ENCODE measurements around the gene GAS7. TPM values are rescaled to one million over a fixed set of nuclear protein-coding genes. Genes with fewer than 3 reads are reported as not detected.

GAS7 gene
- total and polyA plus RNA-seq, 10 of the 15 experiments (the other 5 are each of a cell fraction or from before 2014, with no cell fraction given), result 2.3 to 53.4 (median 24.0) TPM

- Histone ChIP-seq H2AFZ (ENCODE audit: control insufficient read depth, low read depth, low read length) (no peak overlapping the region), H3K27ac (ENCODE audit: control insufficient read depth, insufficient read depth) (no peak overlapping the region), H3K4me1 (ENCODE audit: control insufficient read depth, insufficient read depth, low read length) (peaks cover 28% of the 10 kb centered on the region), H3K27me3 (replicated peaks in 1 of 2; ENCODE audit: control insufficient read depth in 2 of 2, insufficient read depth in 2 of 2, low read length in 1 of 2) (no peaks in the 10 kb centered on the region), H3K4me2 (ENCODE audit: control insufficient read depth, insufficient read depth) (no peak overlapping the region), H3K9ac (ENCODE audit: control insufficient read depth, insufficient read depth, low read length) (no peak overlapping the region), H4K20me1 (ENCODE audit: control insufficient read depth, insufficient read depth) (no peaks in the 10 kb centered on the region), H3K9me3 (replicated peaks; ENCODE audit: control insufficient read depth, insufficient read depth, low read length) (no peaks in the 10 kb centered on the region), H3K4me3 (no peak overlapping the region), H3K79me2 (ENCODE audit: control insufficient read depth, insufficient read depth, low read length) (no peaks in the 10 kb centered on the region), H3K36me3 (ENCODE audit: control insufficient read depth in 2 of 2, insufficient read depth in 2 of 2, low read length in 1 of 2) (no peaks in the 10 kb centered on the region)
- DNase-seq (ENCODE audit: low read depth, low spot score), result no peak
- WGBS (ENCODE audit: insufficient coverage, insufficient replicate concordance, low lambda C conversion rate, missing lambda C conversion rate), result 67% methylated on average over 2 of the region's 2 CpGs
- ChIA-PET SMC1A (ENCODE audit: uncharacterized antibody, unreplicated experiment) (no interaction called here), CTCF (no interaction called here), RAD21 (ENCODE audit: unreplicated experiment) (interaction anchor here (0.6 kb wide), 1 partner anchor 496 kb away, joined by 4 read pairs; no protein-coding TSS in a partner anchor), POLR2A (no interaction called here)
- intact Hi-C loops (cut with micrococcal nuclease; ENCODE audit: unreplicated experiment) (no loop called here), in situ Hi-C loops (cut with MboI) (no loop called here)
- TF ChIP-seq SPI1 (IDR thresholded peaks at IDR 0.05; ENCODE audit: borderline replicate concordance, insufficient read depth, low read depth, low read length) (no peak), BCL3 (IDR thresholded peaks at IDR 0.05; ENCODE audit: borderline replicate concordance, insufficient read depth, low read depth, low read length, poor library complexity, severe bottlenecking) (no peak), STAT3 (IDR thresholded peaks at IDR 0.05; ENCODE audit: low read depth, low read length) (no peak)
- FAIRE-seq, result no peak
- no peak for ATAC-seq
- BruUV-seq (replicated peaks), result no TSS peak
Observed at GRCh38 chr17:10123093-10123492, 75.3 kb downstream of the GAS7 start.

GRCh38 chr17:10121971-10122707, 76.3 kb downstream of the GAS7 start:
- ATAC-seq, result peak; percentile 55
- Histone ChIP-seq H4K20me1 (ENCODE audit: control insufficient read depth, insufficient read depth) (no peaks in the 10 kb centered on the region), H3K9ac (ENCODE audit: control insufficient read depth, insufficient read depth, low read length) (no peak overlapping the region), H3K27me3 (replicated peaks in 1 of 2; ENCODE audit: control insufficient read depth in 2 of 2, insufficient read depth in 2 of 2, low read length in 1 of 2) (no peaks in the 10 kb centered on the region), H3K79me2 (ENCODE audit: control insufficient read depth, insufficient read depth, low read length) (no peaks in the 10 kb centered on the region), H2AFZ (ENCODE audit: control insufficient read depth, low read depth, low read length) (peak overlapping the region; percentile 11; the same call in 1 of the 2 replicates), H3K36me3 (ENCODE audit: control insufficient read depth in 2 of 2, insufficient read depth in 2 of 2, low read length in 1 of 2) (no peaks in the 10 kb centered on the region), H3K27ac (ENCODE audit: control insufficient read depth, insufficient read depth) (no peak overlapping the region), H3K4me3 (no peak overlapping the region), H3K9me3 (replicated peaks; ENCODE audit: control insufficient read depth, insufficient read depth, low read length) (no peaks in the 10 kb centered on the region), H3K4me1 (ENCODE audit: control insufficient read depth, insufficient read depth, low read length) (peaks cover 34% of the 10 kb centered on the region), H3K4me2 (ENCODE audit: control insufficient read depth, insufficient read depth) (no peak overlapping the region; the same call in 1 of the 2 replicates)
- FAIRE-seq, result no peak
- CTCF ChIA-PET, result no interaction called here
- SMC1A ChIA-PET (ENCODE audit: uncharacterized antibody, unreplicated experiment), result no interaction called here
- RAD21 ChIA-PET (ENCODE audit: unreplicated experiment), result no interaction called here
- BruUV-seq (replicated peaks), result no TSS peak
- in situ Hi-C loops (cut with MboI) (no loop called here), intact Hi-C loops (cut with micrococcal nuclease; ENCODE audit: unreplicated experiment) (no loop called here)
- POLR2A ChIA-PET, result no interaction called here
- 31% methylated on average over 17 of the region's 17 CpGs for WGBS (ENCODE audit: insufficient coverage, insufficient replicate concordance, low lambda C conversion rate, missing lambda C conversion rate)
- TF ChIP-seq PKNOX1 (IDR thresholded peaks at IDR 0.05) (peak; percentile 40; the same call in 1 of the 2 replicates), EED (IDR thresholded peaks at IDR 0.05; ENCODE audit: low read depth) (no peak), MEF2B (IDR thresholded peaks at IDR 0.05; ENCODE audit: partially characterized antibody, poor library complexity, severe bottlenecking) (peak; percentile 64), EGR1 (IDR thresholded peaks at IDR 0.05; ENCODE audit: borderline replicate concordance in 1 of 2, low read depth in 2 of 2, low read length in 2 of 2) (no peak)
- DNase-seq (ENCODE audit: low read depth, low spot score), result peak; percentile 19
